Activated CD8-positive, alpha-beta memory T cell treated with anti-CD3 and anti-CD28 coated beads, Interleukin-2, amount 50 U/mL, for 4 hours (primary cell): Measurements from ENCODE around the gene SUOX.
"Not testable (repeated sequence)": the region's sequence is repeated elsewhere in the genome, so short reads cannot be mapped to it uniquely, and the experiment has no call there.

Source experiments
- DNase-seq: peaks from one replicate; pipeline ENCODE4 v3.0.0-alpha.2; 2020

SUOX gene

GRCh38 chr12:56021889-56022497 lies 24.9 kb downstream of the SUOX start:
- no peak for DNase-seq

- DNase-seq = no peak
Measured at GRCh38 chr12:56028511-56029165, 31.6 kb downstream of the SUOX start.

GRCh38 chr12:56029166-56029519 lies 32.1 kb downstream of the SUOX start:
- no peak for DNase-seq

- DNase-seq = peak; percentile 39
Measured at GRCh38 chr12:56029666-56030293, 32.7 kb downstream of the SUOX start.

DNA sequence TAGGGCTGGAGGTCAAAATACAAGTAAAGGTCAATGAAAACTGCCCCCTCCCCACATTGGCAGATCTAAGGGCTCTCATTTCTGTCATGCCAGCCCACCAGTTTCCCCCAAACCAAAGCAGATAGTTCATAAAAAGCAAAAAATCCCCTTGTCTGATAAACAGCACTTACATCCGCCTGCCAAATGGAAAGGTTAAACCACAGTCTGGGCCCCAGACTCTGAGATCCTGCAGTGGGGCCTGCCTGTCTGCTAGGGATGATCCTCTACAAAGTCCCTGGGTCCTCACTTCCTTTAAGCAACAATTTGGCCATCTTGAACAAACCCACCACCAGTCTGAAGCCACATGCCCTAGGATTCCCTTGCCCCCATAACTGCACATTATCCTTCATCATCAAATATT lies 34.9 kb downstream of the SUOX start:
- peak; percentile 32 for DNase-seq

GRCh38 chr12:56034586-56035332 lies 37.7 kb downstream of the SUOX start:
- DNase-seq = peak; percentile 38

- no peak for DNase-seq
Measured at GRCh38 chr12:56037161-56037560, 40.1 kb downstream of the SUOX start.

GRCh38 chr12:56038022-56038655 lies 41.1 kb downstream of the SUOX start:
- no peak for DNase-seq

- DNase-seq = no peak
Measured at GRCh38 chr12:56040151-56040550, 43.1 kb downstream of the SUOX start.

DNA sequence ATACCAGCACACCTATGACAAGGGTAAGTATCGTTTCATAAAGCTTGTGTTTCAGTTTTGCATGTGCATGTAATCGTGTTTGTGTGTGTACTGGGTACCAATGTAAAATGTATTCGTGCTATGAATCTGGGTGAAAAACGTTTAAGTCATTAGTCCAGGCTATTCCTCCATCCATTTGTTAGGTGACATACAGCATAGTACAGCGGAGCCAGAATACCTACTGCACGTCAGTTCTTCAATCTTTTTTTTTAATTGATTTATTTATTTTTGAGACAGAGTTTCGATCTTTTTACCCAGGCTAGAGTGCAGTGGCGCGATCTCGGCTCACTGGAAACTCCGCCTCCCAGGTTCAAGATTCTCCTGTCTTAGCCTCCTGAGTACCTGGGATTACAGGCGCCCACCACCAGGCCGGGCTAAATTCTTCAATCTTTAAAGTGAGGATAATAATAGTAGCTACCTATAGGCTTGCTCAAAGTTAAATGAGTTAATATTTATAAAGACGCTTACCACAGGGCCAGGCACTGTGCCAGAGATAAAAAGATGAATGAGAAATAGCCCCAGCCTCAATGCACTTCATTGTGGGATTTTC lies 44.0 kb downstream of the SUOX start:
- DNase-seq = no peak

GRCh38 chr12:56041552-56042429 lies 44.7 kb downstream of the SUOX start, which contains the start of gene RPS26:
Gene RPS26, plus strand, starts transcription at chr12:56041918. Its CDS starts 249 bp downstream, at chr12:56042167.
- peak; percentile 88 for DNase-seq

DNA sequence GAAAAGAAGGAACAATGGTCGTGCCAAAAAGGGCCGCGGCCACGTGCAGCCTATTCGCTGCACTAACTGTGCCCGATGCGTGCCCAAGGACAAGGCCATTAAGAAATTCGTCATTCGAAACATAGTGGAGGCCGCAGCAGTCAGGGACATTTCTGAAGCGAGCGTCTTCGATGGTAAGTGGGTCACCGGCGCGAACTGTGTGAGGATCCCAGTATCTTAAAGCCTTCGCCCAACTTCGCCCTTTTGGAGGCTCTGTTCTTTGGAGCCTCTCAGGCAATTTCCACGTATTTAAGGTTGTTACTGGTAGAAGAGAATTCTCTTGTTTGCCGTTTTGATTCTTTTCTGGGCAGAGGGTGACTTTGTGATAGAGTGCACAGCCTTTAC lies 45.3 kb downstream of the SUOX start:
- DNase-seq = not testable (repeated sequence)

DNA sequence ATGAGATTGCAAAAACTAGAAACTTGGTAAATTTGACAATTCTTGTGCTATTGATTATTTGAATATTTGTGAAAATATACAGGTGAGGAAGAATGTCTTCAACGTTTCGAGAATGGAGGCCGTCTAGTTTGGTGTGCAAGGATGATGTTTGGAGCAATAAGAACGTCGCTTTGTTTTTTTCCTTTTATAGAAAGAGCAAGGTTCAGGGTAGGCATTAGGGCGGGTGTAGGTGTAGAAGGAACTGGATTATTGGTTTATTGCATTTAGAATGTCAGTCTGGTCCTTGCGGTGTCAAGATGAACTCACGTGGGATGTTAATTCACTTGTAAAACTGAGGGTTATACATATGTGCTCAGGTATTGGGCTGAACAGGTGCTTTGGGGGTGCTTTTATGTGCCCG lies 45.8 kb downstream of the SUOX start:
- DNase-seq = no peak

DNA sequence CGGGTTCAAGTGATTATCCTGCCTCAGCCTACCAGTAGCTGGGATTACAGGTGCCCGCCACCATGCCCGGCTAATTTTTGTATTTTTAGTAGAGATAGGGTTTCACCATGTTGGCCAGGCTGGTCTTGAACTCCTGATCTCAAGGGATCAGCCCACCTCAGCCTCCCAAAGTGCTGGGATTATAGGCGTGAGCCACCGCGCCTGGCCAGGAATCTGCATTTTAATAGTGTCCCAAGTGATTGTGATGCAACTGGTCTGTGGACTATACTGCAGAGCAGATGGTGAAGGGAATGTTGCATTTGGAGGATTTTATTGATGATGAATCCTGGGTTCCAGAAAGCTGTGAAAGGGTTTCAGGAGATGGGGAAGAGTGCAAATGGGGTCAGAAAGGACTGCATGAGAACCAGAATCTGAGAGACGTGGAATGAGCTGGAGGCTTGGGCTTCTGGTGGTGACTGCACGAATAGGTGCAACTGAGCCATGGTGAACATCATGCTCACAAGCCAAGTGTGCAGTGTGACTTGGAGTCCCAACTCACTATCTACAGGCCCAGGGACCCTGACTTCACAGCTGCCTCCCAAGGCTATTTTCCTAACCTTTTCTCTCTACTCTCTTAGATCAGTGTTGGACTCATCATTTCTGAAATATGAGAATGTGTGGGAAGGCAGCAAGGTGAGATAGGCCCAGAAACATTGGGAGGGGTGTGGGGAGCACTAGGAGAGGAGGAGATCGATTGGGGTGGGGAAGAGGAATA lies 49.1 kb downstream of the SUOX start:
- no peak for DNase-seq

- no peak for DNase-seq
Measured at GRCh38 chr12:56053407-56053893, 56.4 kb downstream of the SUOX start.
